Left renal pelvis (tissue), 4 donors: ENCODE results near the gene PRSS16. TPM values are rescaled to one million over a fixed set of nuclear protein-coding genes. Genes with fewer than 3 reads are reported as not detected.
"Not testable (repeated sequence)": the region's sequence is repeated elsewhere in the genome, so short reads cannot be mapped to it uniquely, and the experiment has no call there.

Experiments used
- DNase-seq, 4 donors: peaks; one replicate each; pipeline ENCODE4 v3.0.0-alpha.2; 2013; ENCODE audit warnings: low read depth in 4 of 4, low spot score in 3 of 4
- polyA plus RNA-seq, 4 donors: library from polyadenylated mRNA; unstranded; fragments of 120-200 nt; gene quantifications; one replicate each; pipeline ENCODE4 v1.2.1, GENCODE V29; 2013; ENCODE audit not compliant: insufficient read length in 4 of 4

PRSS16 gene
- polyA plus RNA-seq, 4 donors, result 0.13 to 0.36 (median 0.22) TPM

DNA sequence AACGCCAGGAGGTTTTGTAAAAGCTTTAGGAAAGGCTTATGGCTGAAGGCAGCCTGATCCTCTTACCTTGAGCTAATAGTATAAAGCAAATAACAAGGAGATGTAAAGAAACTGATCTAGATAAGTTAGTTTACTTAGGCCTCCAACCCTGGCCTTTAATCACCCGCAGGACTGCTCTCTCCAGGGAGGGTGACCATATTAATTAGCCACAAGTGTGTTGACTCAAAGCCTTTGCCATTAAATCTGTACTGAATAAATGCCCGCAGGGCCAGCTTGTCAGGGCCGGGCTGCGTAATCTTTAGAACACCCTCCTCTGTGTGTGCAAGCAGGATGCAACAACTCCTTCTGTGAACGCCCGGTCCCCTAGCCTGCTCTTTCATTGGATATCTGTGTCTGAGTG is 6.1 kb upstream of the PRSS16 start:
- no peak for DNase-seq

DNA sequence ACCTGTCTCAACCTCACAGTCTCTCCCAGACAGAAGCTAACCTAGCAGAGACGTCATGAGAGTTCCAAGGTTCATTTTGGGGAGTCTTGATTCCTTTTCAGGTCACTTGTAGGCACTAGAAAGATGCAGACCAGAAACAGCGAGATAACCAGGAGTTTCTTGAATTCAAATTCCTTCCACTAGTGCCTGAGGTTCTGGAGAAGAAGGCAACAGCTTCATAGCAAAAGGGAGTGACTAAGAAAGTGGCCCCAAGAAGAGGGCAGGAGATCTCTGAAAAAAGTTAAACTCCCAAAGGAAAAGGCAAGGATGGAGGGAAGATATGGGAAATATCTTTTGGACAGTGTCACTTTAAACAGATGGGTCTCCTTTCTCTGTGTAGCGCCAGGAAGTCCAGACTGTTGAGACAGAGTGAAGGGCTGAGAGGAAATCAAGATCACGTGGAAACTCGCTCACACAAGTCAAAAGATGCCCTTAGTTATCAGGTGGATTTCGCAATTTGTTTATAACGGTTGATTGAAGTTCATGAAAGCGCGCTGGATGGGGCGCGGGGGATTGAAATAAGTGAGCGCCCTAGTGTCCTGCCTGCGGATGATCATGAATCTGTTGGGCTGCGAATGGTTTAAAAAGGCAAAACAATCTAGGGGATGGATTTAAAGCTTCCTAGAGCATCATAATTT is 4.8 kb upstream of the PRSS16 start:
- no peak for DNase-seq

DNA sequence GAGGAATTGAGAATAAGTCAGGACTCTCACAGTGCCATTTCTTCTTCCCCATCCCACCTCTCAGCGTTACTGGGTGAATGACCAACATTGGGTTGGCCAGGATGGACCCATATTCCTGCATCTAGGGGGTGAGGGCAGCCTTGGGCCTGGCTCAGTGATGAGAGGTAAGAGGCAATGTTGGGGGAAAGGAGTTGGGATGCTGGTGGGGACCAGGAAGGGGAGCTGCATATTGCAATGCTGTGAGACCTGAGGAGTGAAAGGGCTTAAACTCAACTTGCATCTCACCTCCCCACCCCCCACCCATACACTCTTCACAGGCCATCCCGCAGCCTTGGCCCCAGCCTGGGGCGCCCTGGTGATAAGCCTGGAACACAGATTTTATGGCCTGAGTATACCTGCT is 1.3 kb downstream of the PRSS16 start:
- no peak for DNase-seq

DNA sequence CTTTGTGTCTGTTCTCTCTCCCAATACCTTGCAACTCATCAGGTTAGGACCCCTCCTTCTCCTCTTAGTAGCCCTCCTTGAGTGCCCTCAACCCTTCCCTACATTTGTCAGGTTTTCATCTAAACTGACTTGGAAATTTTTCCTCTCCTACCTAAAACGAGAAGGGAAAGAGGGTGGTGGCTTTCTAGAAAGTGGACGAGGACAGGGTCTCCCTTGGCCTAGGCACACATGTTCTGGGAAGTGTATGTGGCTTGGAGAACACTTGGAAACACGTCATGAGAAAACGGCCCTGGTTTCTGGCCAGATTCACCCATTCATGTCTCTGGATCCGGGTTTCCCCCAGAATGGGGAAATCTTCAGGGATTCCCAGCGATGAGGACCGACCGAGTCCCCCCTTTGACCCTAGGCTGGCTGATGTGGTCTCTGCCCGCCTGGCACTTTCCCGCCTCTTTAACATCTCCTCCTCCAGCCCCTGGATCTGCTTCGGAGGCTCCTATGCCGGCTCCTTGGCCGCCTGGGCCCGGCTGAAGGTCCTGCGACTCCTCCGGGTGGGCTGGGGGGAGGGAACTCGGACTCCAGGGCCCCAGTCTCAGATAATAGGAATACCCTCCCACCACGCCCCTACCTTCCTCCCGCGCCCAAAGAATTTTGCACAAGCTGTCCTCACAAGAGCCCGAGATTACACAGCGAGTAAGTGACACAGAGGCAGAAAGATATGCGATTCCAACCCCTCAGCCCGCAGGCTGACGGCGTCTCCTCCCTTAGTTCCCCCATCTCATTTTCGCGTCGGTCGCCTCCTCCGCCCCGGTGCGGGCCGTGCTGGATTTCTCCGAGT is 3.0 kb downstream of the PRSS16 start:
- DNase-seq, result no peak

DNA sequence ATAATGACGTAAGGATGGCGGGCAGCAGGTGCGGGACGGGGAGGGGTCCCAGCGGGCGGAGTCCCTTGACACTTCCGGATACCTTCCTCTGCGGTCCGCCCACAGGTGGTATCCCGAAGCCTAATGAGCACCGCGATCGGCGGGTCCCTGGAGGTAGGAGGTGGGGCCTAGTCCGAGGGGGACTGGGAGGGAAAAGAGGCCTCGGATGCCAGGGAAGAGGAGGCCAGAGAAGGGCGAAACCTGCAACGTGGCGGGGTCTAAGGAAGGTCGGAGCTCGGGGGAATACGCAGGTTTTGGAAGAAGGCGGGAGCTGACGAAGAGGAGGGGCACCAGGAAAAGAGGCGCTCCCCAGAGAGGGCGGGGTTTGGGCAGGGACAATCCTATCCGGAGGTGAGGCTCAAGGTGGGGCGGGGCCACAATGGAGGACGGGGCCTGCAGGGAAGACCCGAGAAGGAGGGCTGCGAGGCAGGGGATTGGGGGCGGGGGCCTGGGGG is 3.7 kb downstream of the PRSS16 start:
- DNase-seq, result no peak

DNA sequence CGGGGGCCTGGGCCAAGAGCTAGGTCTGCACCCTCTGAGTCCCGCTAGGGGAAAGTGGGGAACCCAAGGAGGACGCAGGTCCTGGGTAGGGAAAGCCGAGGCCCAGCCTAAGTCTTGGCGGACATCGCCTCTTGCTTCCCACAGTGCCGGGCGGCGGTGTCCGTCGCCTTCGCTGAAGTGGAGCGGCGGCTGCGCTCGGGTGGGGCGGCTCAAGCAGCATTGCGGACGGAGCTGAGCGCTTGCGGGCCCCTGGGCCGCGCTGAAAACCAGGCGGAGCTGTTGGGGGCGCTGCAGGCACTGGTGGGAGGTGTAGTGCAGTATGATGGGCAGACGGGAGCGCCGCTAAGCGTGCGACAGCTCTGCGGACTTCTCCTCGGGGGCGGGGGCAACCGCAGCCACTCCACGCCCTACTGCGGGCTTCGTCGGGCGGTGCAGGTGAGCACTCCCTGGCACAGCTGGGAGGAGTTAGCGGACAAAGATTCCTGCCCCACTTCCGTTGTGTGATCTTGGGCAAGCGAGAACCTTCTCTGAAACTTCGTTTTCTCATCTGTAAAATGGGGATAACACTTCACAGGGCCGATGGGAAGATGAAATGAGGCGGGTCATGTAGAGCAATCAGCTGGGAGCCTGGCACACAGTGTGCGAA is 4.2 kb downstream of the PRSS16 start:
- no peak for DNase-seq

DNA sequence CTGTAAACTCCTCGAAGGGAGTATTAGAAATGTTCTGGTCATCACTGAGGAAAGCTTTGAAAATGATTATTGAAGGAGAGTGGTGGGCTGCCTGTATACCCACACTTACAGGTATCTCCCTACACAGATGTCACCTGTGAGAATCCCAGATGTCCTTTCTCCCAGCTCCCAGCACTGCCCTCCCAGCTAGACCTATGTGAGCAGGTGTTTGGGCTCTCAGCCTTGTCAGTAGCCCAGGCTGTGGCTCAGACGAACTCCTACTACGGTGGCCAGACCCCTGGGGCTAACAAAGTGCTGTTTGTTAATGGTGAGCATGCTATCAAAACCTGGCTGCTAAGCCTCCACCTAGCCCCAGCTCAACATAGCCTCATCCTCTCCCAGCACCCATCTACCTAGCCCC is 7.1 kb downstream of the PRSS16 start:
- no peak for DNase-seq

DNA sequence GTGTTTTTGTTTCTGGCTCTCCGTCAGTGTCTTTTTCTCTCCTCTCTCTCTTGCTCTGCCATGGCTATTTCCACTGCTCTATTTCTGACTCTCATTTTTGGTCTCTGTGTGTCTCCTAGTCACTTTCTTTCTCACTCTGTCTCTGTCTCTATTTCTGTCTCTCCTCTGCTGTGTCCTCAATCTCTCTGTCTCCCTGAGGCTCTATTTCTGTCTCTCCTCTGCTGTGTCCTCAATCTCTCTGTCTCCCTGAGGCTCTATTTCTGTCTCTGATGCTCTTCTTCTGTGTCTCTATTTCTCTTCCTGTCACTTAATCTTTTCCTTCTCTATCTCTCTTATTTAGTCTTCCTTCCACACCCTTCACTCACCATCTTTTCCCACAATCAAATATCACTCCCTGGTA is 8.4 kb downstream of the PRSS16 start:
- no peak for DNase-seq

DNA sequence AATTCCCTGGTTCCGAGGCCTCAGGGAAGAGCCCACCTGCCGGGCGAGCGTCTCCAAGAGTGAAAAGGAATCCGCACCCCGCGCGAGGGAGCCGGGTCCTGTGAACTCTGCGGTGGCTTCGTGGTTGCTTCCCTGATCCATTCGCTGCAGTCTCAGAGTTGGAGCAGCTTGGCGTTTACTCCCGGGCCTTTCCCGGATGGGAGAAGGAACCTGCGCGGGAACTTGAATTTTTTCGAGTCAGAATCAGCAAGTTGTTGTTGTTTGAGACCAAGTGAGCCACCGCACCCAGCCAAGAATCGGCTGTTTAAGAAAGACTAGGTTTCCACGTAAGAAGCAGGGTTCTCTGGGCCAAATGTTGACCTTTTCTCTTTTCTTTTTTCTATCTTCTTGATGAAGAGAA is 12.9 kb downstream of the PRSS16 start:
- no peak for DNase-seq

DNA sequence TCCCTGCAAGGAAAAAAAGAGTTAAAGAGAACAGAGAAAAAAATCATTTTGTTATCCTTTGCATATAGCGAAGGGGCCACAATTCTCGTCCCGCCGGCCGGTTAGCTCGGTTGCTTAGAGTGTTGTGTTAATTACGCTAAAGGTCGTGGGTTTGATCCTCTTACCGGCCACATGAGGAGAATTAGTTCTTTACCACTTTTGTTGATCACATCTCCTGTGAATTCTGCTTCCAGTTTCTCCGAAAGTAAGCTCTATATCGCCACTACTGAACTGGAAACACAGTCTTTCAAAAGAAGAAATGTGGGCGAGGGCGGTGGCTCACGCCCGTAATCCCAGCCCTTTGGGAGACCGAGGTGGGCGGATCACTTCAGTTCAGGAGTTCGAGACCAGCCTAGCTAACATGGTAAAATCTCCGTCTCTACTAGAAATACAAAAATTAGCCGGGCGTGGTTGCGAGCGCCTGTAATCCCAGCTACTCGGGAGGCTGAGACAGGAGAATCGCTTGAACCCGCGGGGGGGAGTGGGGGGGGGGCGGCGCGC is 13.4 kb downstream of the PRSS16 start:
- DNase-seq, result no peak

DNA sequence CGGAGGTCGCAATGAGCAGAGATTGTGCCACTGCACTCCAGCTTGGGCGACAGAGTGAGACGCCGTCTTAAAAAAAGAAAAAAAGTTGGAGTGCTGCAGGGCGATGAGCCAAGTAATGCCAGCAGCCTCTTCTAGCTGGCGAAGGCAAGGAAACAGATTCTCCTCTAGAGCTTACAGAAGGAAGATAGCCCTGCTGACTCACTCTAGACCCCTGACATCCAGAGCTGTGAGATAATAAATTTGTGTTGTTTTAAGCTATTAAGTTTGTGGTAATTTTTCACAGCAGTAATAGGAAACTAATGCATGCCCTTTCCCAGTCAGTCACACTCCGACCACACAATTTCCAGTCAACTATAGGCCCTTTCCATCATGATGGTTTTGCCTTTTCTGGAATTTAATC is 16.4 kb downstream of the PRSS16 start:
- no peak for DNase-seq

DNA sequence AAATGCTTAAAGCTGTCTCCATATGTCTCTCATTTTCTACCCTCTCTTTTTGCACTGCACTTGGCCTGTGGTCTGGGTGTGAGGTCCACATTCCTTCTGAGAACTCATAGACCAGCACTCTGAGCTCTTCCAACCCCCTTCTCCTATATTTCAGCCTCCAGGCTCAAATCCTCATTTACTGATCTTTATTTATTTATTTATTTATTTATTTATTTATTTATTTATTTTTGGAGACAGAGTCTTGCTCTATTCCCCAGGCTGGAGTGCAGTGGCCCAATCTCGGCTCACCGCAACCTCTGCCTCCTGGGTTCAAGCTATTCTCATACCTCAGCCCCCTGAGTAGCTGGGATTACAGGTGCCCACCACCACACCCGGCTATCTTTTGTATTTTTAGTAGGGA is 19.5 kb downstream of the PRSS16 start:
- not testable (repeated sequence) for DNase-seq

DNA sequence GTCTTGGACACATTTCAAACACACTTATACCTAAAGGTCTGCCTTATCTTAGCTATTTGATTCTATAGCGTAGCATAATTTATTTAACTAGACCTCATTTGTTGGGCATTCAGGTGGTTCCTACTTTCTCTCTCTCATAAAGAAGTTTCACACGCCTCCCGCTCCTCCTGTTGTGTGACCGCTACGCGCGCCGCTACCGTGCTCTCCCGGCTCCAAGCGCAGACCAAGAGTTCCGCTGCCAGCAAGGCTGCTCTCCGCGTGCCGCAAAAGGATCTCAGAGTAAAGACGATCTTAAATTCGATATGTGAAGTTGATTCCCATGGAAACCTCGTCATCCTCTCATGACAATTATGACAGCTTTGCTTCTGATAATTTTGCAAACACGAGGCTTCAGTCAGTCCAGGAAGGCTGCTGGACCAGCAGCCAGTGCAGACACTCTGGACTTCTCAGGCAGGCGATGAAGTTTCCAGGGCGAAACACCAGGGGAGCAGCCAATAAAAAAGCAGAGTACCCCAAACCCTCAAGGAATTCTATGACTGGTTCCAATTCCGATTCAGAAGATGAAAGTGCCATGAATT is 20.4 kb downstream of the PRSS16 start:
- no peak for DNase-seq

DNA sequence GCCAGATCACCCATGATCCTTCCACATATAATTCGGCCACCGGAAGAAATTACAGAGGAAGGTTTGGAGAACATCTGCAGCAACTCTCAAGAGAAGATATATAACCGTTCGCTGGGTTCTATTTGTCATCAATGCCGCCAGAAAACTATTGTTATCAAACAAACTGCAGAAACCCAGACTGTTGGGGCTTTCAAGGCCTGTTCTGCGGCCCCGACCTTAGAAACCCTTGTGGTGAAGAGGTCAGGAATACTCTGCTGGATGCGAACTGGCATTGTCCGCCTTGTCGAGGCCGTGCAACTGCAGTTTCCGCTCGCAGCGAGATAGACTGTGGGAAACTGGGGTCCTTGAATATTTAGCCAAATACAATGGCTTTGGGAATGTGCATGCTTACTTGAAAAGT is 21.3 kb downstream of the PRSS16 start:
- DNase-seq, result no peak

DNA sequence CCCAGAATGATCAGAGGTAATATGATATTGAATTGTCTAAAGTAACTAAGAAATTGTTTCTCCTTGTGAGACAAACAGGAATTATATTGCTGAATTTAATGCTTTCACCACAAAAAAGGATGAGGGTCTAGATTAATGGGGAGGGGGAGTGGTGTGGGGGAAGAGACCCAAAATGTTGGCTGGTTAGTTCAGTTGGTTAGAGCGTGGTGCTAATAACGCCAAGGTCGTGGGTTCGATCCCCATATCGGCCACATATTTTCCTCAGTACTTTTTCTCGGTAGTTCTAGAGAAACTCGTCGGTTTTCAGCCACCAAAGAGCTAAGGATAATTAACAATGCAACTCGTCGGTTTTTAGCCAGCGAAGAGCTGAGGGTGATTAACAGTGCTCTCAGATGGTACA is 26.3 kb downstream of the PRSS16 start:
- no peak for DNase-seq

DNA sequence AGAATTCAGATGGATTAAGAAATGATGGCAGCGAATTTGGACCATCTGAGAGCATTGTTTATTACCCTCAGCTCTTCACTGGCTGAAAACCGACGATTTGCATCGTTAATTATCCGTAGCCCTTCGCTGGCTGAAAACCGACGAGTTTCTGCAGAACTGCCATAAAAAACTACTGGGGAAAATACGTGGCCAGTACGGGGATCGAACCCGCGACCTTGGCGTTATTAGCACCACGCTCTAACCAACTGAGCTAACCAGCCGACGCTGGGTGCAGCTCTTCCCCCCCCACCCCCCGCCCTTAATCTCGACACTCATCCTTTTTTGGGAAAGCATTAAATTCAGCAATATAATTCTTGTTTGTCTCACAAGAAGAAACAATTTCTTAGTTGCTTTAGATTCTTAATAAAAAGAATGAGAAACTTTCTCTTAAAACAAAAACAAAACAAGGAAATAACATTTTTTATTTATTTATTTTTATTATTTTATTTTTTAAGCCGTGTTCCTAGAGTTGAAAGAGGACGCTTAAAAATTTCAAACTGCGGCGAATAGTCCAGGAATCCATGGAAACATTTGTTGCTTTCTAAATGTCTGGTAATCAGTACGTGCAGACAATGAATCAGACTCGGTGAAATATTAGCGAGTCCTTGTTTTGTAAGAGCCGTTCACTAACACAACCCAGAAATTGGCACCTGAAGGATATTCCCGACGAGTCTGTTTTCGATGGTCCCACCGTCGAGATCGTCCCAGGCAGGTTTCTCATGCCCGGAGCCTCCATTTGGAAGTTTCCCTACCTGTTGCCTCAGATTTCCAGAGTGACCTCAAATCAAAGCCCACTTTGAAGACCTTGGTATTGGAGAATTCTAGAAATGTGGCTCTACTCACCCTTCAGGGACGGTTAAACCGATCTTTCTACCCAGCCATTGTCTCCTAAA is 27.8 kb downstream of the PRSS16 start:
- no peak for DNase-seq

DNA sequence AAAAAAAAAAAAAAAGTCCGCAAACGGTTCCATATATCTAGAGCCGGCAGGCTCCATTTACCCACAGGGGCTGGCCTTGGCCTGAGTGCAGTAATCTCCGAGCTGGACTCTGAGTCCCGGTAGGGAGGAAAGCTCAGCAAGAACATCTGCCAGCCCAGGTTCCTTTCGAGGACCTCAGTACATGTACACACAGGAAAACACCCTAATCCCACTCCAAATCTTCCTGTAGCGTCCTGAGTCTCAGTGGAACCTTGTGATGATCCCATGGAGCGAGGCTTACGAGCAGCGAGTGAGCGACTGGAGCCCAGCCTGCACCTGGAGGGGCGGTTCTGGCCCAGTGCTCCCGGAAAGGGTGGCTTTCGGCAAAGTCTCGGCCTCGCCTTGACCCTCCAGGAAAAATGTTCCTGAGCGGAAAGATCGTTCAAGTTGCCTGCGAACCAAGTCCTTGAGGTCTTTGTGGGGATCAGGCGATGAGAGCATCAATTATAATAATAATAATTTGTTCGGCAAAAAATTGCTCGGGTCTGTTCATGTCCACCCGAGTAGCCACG is 32.1 kb downstream of the PRSS16 start:
- no peak for DNase-seq

DNA sequence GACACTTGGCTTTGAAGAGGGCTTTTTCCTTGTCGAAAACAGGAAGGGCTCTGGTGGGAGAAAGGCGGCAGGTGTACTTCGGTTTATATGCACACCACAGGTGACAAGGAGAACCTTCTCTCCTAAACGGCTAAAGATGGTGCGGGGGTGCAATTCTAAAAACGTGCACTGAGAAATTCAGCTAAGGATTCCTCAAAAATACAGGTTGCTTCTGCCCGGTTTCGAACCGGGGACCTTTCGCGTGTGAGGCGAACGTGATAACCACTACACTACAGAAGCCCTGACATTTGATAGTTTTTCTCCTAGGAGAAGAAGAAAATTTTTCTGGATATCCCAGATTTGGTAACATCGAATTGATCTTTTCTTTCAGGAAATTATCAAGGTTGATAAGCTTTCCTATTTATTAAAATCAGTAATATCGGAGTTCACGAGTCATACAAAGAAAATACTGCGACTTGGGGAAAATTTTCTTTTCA is 32.6 kb downstream of the PRSS16 start:
- DNase-seq, result no peak

DNA sequence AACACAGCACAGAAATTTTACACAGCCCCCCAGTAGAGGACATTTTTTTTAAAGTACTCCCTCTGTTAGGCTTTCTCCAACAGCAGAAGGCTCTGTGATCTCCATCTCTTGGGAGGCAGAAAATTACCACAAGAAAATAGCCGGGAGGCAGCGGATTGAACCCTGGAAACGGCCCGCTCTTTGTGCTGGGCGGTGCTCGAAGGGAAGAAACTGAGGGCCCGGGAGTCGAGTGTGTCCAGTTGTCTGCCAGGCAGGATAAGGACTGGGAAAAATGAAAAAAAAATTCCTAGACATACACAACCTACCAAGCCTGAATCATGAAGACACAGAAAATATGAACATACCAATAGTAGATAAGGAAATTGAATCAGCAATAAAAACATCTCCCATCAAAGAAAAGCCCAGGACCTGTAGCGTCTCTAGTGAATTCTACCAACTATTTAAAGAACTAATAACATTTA is 33.1 kb downstream of the PRSS16 start:
- no peak for DNase-seq
